AG09309 (cell line): Measurements from ENCODE around the gene CLEC16A.

Experiments
- DNase-seq: peaks from one replicate; pipeline ENCODE4 v3.0.0-alpha.2; 2010; ENCODE audit warnings: low read depth
- H3K4me3 ChIP-seq: 2 replicates; pipeline ENCODE4 v1.5.1; 2011; ENCODE audit warnings: mild to moderate bottlenecking, low read depth, low read length, moderate library complexity; ENCODE audit not compliant: control insufficient read depth
- TF ChIP-seq, protein P1 (sequence below): IDR thresholded peaks from 2 replicates; pipeline ENCODE4 v1.5.1; 2011; ENCODE audit warnings: mild to moderate bottlenecking, low read depth, low read length, inconsistent platforms; ENCODE audit not compliant: insufficient read depth, control insufficient read depth; ENCODE audit errors: missing control alignments

CLEC16A gene

GRCh38 chr16:11004973-11005610 is 60.7 kb downstream of the CLEC16A start:
- TF ChIP-seq, protein P1, sequence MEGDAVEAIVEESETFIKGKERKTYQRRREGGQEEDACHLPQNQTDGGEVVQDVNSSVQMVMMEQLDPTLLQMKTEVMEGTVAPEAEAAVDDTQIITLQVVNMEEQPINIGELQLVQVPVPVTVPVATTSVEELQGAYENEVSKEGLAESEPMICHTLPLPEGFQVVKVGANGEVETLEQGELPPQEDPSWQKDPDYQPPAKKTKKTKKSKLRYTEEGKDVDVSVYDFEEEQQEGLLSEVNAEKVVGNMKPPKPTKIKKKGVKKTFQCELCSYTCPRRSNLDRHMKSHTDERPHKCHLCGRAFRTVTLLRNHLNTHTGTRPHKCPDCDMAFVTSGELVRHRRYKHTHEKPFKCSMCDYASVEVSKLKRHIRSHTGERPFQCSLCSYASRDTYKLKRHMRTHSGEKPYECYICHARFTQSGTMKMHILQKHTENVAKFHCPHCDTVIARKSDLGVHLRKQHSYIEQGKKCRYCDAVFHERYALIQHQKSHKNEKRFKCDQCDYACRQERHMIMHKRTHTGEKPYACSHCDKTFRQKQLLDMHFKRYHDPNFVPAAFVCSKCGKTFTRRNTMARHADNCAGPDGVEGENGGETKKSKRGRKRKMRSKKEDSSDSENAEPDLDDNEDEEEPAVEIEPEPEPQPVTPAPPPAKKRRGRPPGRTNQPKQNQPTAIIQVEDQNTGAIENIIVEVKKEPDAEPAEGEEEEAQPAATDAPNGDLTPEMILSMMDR, result no peak
- no peak for DNase-seq
- H3K4me3 ChIP-seq, result no peak overlapping the region

- no peak for DNase-seq
Observed at GRCh38 chr16:11005611-11005975, 61.2 kb downstream of the CLEC16A start.

GRCh38 chr16:11006656-11007055 is 62.3 kb downstream of the CLEC16A start:
- TF ChIP-seq, protein P1, result no peak
- no peak for DNase-seq

More at GRCh38 chr16:11005611-11005975, 61.2 kb downstream of the CLEC16A start:
- no peak overlapping the region for H3K4me3 ChIP-seq
- TF ChIP-seq, protein P1, result no peak

GRCh38 chr16:11007714-11008280 is 63.4 kb downstream of the CLEC16A start:
- DNase-seq, result no peak
- no peak overlapping the region for H3K4me3 ChIP-seq
- TF ChIP-seq, protein P1, result no peak

More at GRCh38 chr16:11006656-11007055, 62.3 kb downstream of the CLEC16A start:
- no peak overlapping the region for H3K4me3 ChIP-seq

GRCh38 chr16:11009027-11009755 is 64.8 kb downstream of the CLEC16A start:
- no peak overlapping the region for H3K4me3 ChIP-seq
- TF ChIP-seq, protein P1, result no peak
- DNase-seq, result no peak

DNA sequence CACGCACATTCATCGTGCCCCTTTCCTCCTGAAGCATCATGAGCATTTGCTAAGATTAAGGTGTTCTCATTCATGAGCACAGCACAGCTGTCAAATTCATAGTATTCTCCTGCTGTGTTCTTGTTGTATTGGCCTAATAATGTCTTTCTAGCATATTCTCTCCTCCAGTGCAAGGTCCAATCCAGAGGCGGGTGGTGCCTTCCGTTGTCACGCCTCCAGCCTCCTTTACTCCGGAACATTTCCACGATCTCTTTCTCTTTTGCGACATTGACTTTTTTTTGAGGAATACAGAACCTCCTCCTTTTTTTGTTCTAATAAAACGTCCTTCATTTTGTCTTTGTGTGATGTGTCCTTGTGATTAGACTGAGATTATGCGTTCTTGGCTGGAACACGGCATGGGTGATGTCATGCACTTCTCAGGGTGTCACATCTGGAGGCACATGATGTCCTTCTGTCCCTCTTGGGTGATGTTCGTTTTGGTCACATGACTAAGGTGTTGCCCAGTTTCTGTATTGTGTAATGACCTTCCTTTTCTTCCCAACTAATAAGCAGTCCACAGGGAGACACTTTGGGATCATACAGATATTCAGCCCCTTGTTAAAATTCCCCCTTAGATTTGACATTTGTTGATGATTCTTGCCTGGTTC is 66.3 kb downstream of the CLEC16A start:
- TF ChIP-seq, protein P1, result no peak
- H3K4me3 ChIP-seq, result no peak overlapping the region
- DNase-seq, result no peak
